HCT116 (cell line): ENCODE measurements around the gene CRACDL. TPM values are rescaled to one million over a fixed set of nuclear protein-coding genes. Genes with fewer than 3 reads are reported as not detected.
"Not testable (repeated sequence)": the region's sequence is repeated elsewhere in the genome, so short reads cannot be mapped to it uniquely, and the experiment has no call there.

Experiments used
- ATAC-seq: fragments of 200-7000 bp; cut with Tn5 transposase; 2 replicates; pipeline ENCODE4 v1.9.1; 2020; ENCODE audit warnings: mild to moderate bottlenecking, moderate library complexity
- BruUV-seq: library from RNA; stranded (reverse); fragments of 400-500 nt; replicated peaks from 2 replicates; lab custom pipeline; 2021; lab: Mats Ljungman, UMichigan
- CTCF ChIA-PET: fragments of 300-600 bp; sonication (Branson Sonifier 250); formaldehyde crosslinking; loops from one replicate; lab custom pipeline; 2021; ENCODE audit warnings: antibody characterized with exemption; lab: Charles Lee
- POLR2A ChIA-PET: fragments of 300-600, 350-600 bp; sonication (Branson Sonifier 250); formaldehyde crosslinking; loops from one replicate; lab custom pipeline; 2021; ENCODE audit warnings: antibody characterized with exemption; lab: Charles Lee
- RAD21 ChIA-PET, 2 experiments: fragments of 300-600 bp; sonication (Branson Sonifier 250); formaldehyde crosslinking; loops; one replicate each; lab custom pipeline; 2023; ENCODE audit warnings: low total read pairs in 2 of 2; ENCODE audit not compliant: uncharacterized antibody in 2 of 2, unreplicated experiment in 2 of 2, low non-redundant PET in 1 of 2; lab: Charles Lee
- DNase-seq: peaks from one replicate; pipeline ENCODE4 v3.0.0-alpha.2; 2010; ENCODE audit warnings: low read depth, low spot score
- H2AFZ ChIP-seq: fragments of 200-600 bp; shearing (Covaris generic), sonication (generic); 2 replicates; pipeline ENCODE4 v1.6.1; 2017; ENCODE audit warnings: low read depth, mixed run types, mixed read lengths, antibody characterized with exemption, low read length; ENCODE audit not compliant: poor library complexity, severe bottlenecking
- H3K27ac ChIP-seq: 2 replicates; pipeline ENCODE4 v1.5.1; 2012; ENCODE audit warnings: low read depth, low read length
- H3K27me3 ChIP-seq: fragments of 200-600 bp; sonication (generic); 2 replicates; pipeline ENCODE4 v1.6.1; 2016; ENCODE audit warnings: mixed run types, low read length, mixed read lengths; ENCODE audit not compliant: insufficient read depth
- H3K36me3 ChIP-seq, 2 experiments: fragments of 200-500 bp in 1 of 2; fragments of 200-600 bp in 1 of 2; sonication (Bioruptor generic) in 1 of 2; sonication (generic) in 1 of 2; 2 replicates each; pipeline versions ENCODE4 v1.5.1 to v1.6.1; 2014 to 2016; ENCODE audit warnings: low read length in 2 of 2, inconsistent platforms in 1 of 2, mixed read lengths in 1 of 2, mixed run types in 1 of 2; ENCODE audit not compliant: insufficient read depth in 2 of 2, control insufficient read depth in 1 of 2
- H3K4me1 ChIP-seq, 2 experiments: fragments of 200-600 bp in 1 of 2; sonication (generic) in 1 of 2; 2 replicates each; pipeline versions ENCODE4 v1.5.1 to v1.6.1; 2012 to 2017; ENCODE audit warnings: low read length in 2 of 2, inconsistent platforms in 1 of 2, mild to moderate bottlenecking in 1 of 2, mixed read lengths in 1 of 2, mixed run types in 1 of 2, moderate library complexity in 1 of 2; ENCODE audit not compliant: insufficient read depth in 2 of 2, control insufficient read depth in 1 of 2
- H3K4me2 ChIP-seq: fragments of 200-600 bp; sonication (generic); 2 replicates; pipeline ENCODE4 v1.6.1; 2017; ENCODE audit warnings: mixed run types, low read length, mixed read lengths
- H3K4me3 ChIP-seq, 2 experiments: fragments of 200-600 bp in 1 of 2; sonication (generic) in 1 of 2; replicated peaks in 1 of 2; 2 replicates each; pipeline ENCODE4 v1.5.1; 2011 to 2016; ENCODE audit warnings: low read length in 2 of 2, control low read depth in 1 of 2, low read depth in 1 of 2, mild to moderate bottlenecking in 1 of 2, mixed read lengths in 1 of 2, mixed run types in 1 of 2
- H3K79me2 ChIP-seq: fragments of 200-600 bp; sonication (generic); 2 replicates; pipeline ENCODE4 v1.6.1; 2017; ENCODE audit warnings: mild to moderate bottlenecking, mixed run types, low read length, moderate library complexity, mixed read lengths; ENCODE audit not compliant: insufficient read depth
- H3K9ac ChIP-seq: fragments of 200-600 bp; sonication (generic); 2 replicates; pipeline ENCODE4 v1.6.1; 2016; ENCODE audit warnings: low read length, mixed read lengths
- H3K9me2 ChIP-seq: fragments of 200-600 bp; sonication (generic), shearing (Covaris generic); 2 replicates; pipeline ENCODE4 v1.6.1; 2017; ENCODE audit warnings: mixed run types, mild to moderate bottlenecking, moderate library complexity; ENCODE audit not compliant: insufficient read depth
- H3K9me3 ChIP-seq, 2 experiments: fragments of 200-500 bp in 1 of 2; fragments of 200-600 bp in 1 of 2; sonication (Bioruptor generic) in 1 of 2; sonication (generic) in 1 of 2; 2 replicates each; pipeline ENCODE4 v1.6.1; 2014 to 2017; ENCODE audit warnings: low read length in 2 of 2, mixed read lengths in 2 of 2, inconsistent platforms in 1 of 2, low read depth in 1 of 2, mild to moderate bottlenecking in 1 of 2, mixed run types in 1 of 2, moderate library complexity in 1 of 2; ENCODE audit not compliant: control insufficient read depth in 1 of 2, insufficient read depth in 1 of 2
- H4K20me1 ChIP-seq: fragments of 200-600 bp; sonication (generic), shearing (Covaris generic); 2 replicates; pipeline ENCODE4 v1.6.1; 2017; ENCODE audit warnings: mixed run types, mild to moderate bottlenecking, moderate library complexity; ENCODE audit not compliant: insufficient read depth
- ATF3 ChIP-seq: IDR thresholded peaks from 2 replicates; pipeline ENCODE4 v1.6.1; 2012
- CBX3 ChIP-seq: IDR thresholded peaks from 2 replicates; pipeline ENCODE4 v1.6.1; 2012; ENCODE audit warnings: low read depth
- EGR1 ChIP-seq: IDR thresholded peaks from 2 replicates; pipeline ENCODE4 v1.6.1; 2012; ENCODE audit warnings: low read depth
- ELF1 ChIP-seq: IDR thresholded peaks from 2 replicates; pipeline ENCODE4 v1.6.1; 2012; ENCODE audit warnings: low read depth, borderline replicate concordance
- EZH2 ChIP-seq: fragments of 200-600 bp; sonication (generic); IDR thresholded peaks from 2 replicates; pipeline ENCODE4 v1.6.1; 2017; ENCODE audit warnings: antibody characterized with exemption, mixed run types
- FOSL1 ChIP-seq: IDR thresholded peaks from 2 replicates; pipeline ENCODE4 v1.6.1; 2012; ENCODE audit warnings: low read depth
- JUND ChIP-seq: IDR thresholded peaks from 2 replicates; pipeline ENCODE4 v1.6.1; 2012
- MAX ChIP-seq: IDR thresholded peaks from 2 replicates; pipeline ENCODE4 v1.6.1; 2012
- POLR2AphosphoS5 ChIP-seq: IDR thresholded peaks from 2 replicates; pipeline ENCODE4 v1.6.1; 2011; ENCODE audit warnings: mild to moderate bottlenecking, low read depth, low read length, moderate library complexity
- RAD21 ChIP-seq: IDR thresholded peaks from 2 replicates; pipeline ENCODE4 v1.6.1; 2012; ENCODE audit warnings: low read depth, mild to moderate bottlenecking
- SP1 ChIP-seq: IDR thresholded peaks from 2 replicates; pipeline ENCODE4 v1.6.1; 2012; ENCODE audit warnings: low read depth
- SRF ChIP-seq: IDR thresholded peaks from 2 replicates; pipeline ENCODE4 v1.6.1; 2012; ENCODE audit warnings: low read depth
- ZFX ChIP-seq: fragments of 450-650 bp; IDR thresholded peaks from 2 replicates; pipeline ENCODE4 v1.6.1; 2017
- intact Hi-C: fragments of 100-400 bp; cut with micrococcal nuclease; formaldehyde crosslinking; loops from 2 replicates; pipeline ENCODE4 v1.10.0; 2022
- total RNA-seq: library from RNA; stranded (reverse); gene quantifications from one replicate; pipeline ENCODE4 v1.2.1, GENCODE V29; 2021; ENCODE audit not compliant: unreplicated experiment

The CRACDL gene
- total RNA-seq, 1 experiment from 2014 or later = 1.1 TPM

- BruUV-seq = no TSS peak
- POLR2A ChIA-PET = no interaction called here
- Histone ChIP-seq H3K4me1 (no peaks in the 10 kb centered on the region), H3K27ac (no peak overlapping the region), H3K9me2 (no peaks in the 10 kb centered on the region), H3K9ac (no peak overlapping the region), H2AFZ (no peak overlapping the region), H3K36me3 (no peaks in the 10 kb centered on the region), H3K79me2 (no peaks in the 10 kb centered on the region), H3K4me3 (no peak overlapping the region), H3K27me3 (no peaks in the 10 kb centered on the region), H3K4me2 (no peak overlapping the region), H3K9me3 (no peaks in the 10 kb centered on the region), H4K20me1 (no peaks in the 10 kb centered on the region)
- CTCF ChIA-PET = no interaction called here
- TF ChIP-seq FOSL1 (no peak), ATF3 (no peak), EZH2 (no peak), ZFX (no peak), JUND (no peak), CBX3 (no peak), ELF1 (no peak), EGR1 (no peak), SRF (no peak), RAD21 (no peak), POLR2AphosphoS5 (no peak), MAX (no peak), SP1 (no peak)
- RAD21 ChIA-PET = no interaction called here
- ATAC-seq (no peak), DNase-seq (no peak)
- intact Hi-C loops = loop anchor here (10.0 kb wide), 1 partner anchor 76 kb away; no protein-coding TSS in a partner anchor
These were observed 35.3 kb downstream of the CRACDL start for GRCh38 chr2:98900721-98901120.

- CTCF ChIA-PET, H3K79me2 ChIP-seq, H3K36me3 ChIP-seq, H3K9me3 ChIP-seq, H4K20me1 ChIP-seq, H3K27me3 ChIP-seq, H2AFZ ChIP-seq, DNase-seq, H3K4me2 ChIP-seq, H3K27ac ChIP-seq, H3K4me3 ChIP-seq, POLR2A ChIA-PET, RAD21 ChIA-PET, H3K9ac ChIP-seq, BruUV-seq, H3K4me1 ChIP-seq, ATAC-seq, H3K9me2 ChIP-seq: not testable (repeated sequence)
- intact Hi-C loops = loop anchor here (10.0 kb wide), 1 partner anchor 75 kb away; no protein-coding TSS in a partner anchor
These were observed 36.3 kb downstream of the CRACDL start for GRCh38 chr2:98899703-98900078.
